NCI-H1694 treated with DMSO at 0.1 percent for 48 hours (cell line): ENCODE data around the gene OPALIN.

ENCODE experiments used
- DNase-seq: peaks from one replicate; lab custom pipeline; 2025; lab: John Stamatoyannopoulos, UW

The OPALIN gene

GRCh38 chr10:96298362-96298761 lies 60.4 kb downstream of the OPALIN start:
- DNase-seq: no peak

DNA sequence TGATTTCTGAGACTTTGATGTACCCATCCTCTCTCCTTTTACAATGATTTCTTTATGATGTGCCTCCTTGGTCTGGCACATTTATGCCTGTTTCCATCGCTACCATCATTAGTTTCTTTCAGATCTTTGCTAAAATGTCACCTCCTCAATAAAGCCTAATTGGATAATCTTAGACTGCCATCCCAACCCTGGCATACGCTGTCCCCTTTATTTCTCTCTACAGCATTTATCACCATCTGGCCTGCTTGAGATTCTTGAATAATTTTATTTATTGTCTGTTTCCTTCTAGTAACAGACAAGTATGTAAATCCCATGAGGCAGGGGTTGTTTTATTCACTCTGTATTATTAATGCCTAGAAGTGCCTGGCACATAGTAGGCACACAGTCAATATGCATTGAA lies 61.3 kb downstream of the OPALIN start:
- DNase-seq: no peak

GRCh38 chr10:96295475-96295874 lies 63.3 kb downstream of the OPALIN start:
- no peak for DNase-seq
